Measurements from ENCODE around the gene DNAJC7. TPM values are rescaled to one million over a fixed set of nuclear protein-coding genes. Genes with fewer than 3 reads are reported as not detected.

Gene DNAJC7
- total RNA-seq, 1 experiment from 2014 or later, result 118 TPM

GRCh38 chr17:41975099-41976083 is 41.8 kb downstream of the DNAJC7 start:
- DNase-seq (ENCODE audit: low spot score), result peak; percentile 31

- no peak for DNase-seq (ENCODE audit: low spot score)
These were observed 42.6 kb downstream of the DNAJC7 start for GRCh38 chr17:41974658-41975057.

- no peak for DNase-seq (ENCODE audit: low spot score)
These were observed 43.2 kb downstream of the DNAJC7 start for GRCh38 chr17:41974031-41974430.

GRCh38 chr17:41973408-41973811 is 43.8 kb downstream of the DNAJC7 start:
- DNase-seq (ENCODE audit: low spot score), result no peak

- DNase-seq (ENCODE audit: low spot score), result no peak
These were observed 44.5 kb downstream of the DNAJC7 start for GRCh38 chr17:41972571-41973407.

- no peak for DNase-seq (ENCODE audit: low spot score)
These were observed 45.3 kb downstream of the DNAJC7 start for GRCh38 chr17:41971721-41972523.

GRCh38 chr17:41970901-41971331 is 46.3 kb downstream of the DNAJC7 start:
- DNase-seq (ENCODE audit: low spot score), result no peak

GRCh38 chr17:41968676-41969075 is 48.6 kb downstream of the DNAJC7 start:
- DNase-seq (ENCODE audit: low spot score), result no peak

GRCh38 chr17:41967921-41968578 is 49.2 kb downstream of the DNAJC7 start:
- no peak for DNase-seq (ENCODE audit: low spot score)

GRCh38 chr17:41967141-41967920 is 49.9 kb downstream of the DNAJC7 start:
- DNase-seq (ENCODE audit: low spot score), result no peak

- DNase-seq (ENCODE audit: low spot score), result peak; percentile 78
These were observed 50.6 kb downstream of the DNAJC7 start, which contains the start of gene CNP for GRCh38 chr17:41966463-41967140. CNP (plus strand) TSS chr17:41966795; CDS start chr17:41966885, 90 bp downstream.

- peak; percentile 55 for DNase-seq (ENCODE audit: low spot score)
These were observed 51.4 kb downstream of the DNAJC7 start for GRCh38 chr17:41965694-41966462.

GRCh38 chr17:41962768-41963434 is 54.3 kb downstream of the DNAJC7 start:
- peak; percentile 44 for DNase-seq (ENCODE audit: low spot score)

GRCh38 chr17:41962111-41962510 is 55.1 kb downstream of the DNAJC7 start:
- DNase-seq (ENCODE audit: low spot score), result no peak

GRCh38 chr17:41959336-41960095 is 57.7 kb downstream of the DNAJC7 start:
- peak; percentile 74 for DNase-seq (ENCODE audit: low spot score)

GRCh38 chr17:41959030-41959335 is 58.3 kb downstream of the DNAJC7 start:
- DNase-seq (ENCODE audit: low spot score), result no peak

GRCh38 chr17:41957869-41958439 is 59.3 kb downstream of the DNAJC7 start:
- no peak for DNase-seq (ENCODE audit: low spot score)

Data from A172 (cell line).